LoVo (cell line): ENCODE data around the gene PPP1CB.

Experiments used
- DNase-seq: peaks from one replicate; pipeline ENCODE4 v3.0.0-alpha.2; 2016; ENCODE audit warnings: low spot score

PPP1CB gene

GRCh38 chr2:28745225-28745624, 6.4 kb upstream of the PPP1CB start:
- no peak for DNase-seq

DNA sequence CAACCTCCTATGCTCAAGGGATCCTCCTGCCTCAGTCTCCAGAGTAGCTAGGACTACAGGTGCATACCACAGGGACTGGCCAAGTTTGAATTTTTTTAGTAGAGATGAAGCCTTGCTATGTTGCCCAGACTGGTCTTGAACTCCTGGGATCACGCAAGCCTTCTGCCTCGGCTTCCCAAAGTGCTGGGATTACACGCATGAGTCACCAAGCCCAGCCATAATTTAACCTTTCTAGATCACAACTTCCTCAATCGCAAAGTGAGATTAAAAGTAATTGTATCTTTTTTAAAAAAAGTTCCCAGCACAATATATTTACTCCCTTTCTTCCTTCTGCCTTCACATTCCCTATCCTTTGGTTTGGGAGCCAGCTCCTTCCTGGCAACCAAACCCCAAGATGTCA, 5.8 kb upstream of the PPP1CB start:
- no peak for DNase-seq

GRCh38 chr2:28746429-28747111, 5.1 kb upstream of the PPP1CB start:
- no peak for DNase-seq

DNA sequence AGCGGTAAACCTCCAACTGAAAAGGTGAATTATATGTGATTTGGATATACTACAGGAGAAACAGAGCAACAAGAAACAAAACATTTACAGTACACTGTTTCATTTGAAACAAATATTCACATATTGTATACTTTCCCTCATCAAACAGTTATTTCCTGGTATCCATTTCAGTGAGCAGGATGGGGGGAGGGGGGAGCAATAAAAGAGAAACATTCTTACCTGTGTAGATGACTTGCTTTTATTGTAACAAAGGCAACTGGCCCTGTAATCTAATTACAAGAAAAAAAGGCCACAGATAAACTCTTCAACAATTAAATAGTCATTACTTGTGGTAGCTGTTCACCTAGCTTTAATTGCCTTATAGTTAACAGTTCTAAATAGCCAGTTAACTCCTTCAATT, 3.9 kb upstream of the PPP1CB start:
- DNase-seq, result no peak

DNA sequence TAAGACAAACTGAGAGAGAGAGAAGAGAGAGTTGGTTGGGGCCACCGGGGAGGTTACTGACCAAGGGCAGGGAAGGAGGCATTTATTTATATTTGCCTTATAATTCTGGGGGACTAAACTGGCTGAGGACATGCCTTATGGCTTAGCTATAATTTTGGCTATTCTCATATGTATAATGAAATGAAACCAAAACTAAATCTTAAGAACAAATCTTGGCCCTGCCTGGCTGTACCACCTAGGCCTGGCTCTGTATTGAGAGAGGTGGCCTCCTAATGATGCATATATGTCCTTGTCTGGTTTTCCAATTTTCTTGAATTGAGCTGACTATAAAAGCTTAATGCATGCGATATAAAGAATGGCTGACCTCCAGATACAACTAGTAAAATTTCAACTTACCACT, 3.5 kb upstream of the PPP1CB start:
- DNase-seq, result no peak

DNA sequence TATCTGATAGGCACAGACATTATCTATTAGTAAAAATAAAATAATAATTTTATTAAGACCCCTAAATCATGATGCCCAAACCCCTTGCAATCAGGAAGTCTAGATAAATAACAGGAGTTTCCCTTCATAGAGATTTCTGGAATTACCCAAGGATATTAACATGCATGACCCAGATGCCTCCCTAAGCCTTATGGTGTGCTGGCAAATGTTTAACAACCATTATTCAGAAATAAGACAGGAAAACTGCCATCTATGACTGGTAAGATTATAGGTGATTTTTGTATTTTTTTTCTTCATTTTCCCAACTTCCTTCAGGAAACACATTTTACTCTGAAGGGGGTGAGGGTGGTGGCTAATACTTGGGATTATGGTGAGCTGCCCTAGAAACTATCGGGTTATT, 2.7 kb upstream of the PPP1CB start:
- DNase-seq, result no peak

DNA sequence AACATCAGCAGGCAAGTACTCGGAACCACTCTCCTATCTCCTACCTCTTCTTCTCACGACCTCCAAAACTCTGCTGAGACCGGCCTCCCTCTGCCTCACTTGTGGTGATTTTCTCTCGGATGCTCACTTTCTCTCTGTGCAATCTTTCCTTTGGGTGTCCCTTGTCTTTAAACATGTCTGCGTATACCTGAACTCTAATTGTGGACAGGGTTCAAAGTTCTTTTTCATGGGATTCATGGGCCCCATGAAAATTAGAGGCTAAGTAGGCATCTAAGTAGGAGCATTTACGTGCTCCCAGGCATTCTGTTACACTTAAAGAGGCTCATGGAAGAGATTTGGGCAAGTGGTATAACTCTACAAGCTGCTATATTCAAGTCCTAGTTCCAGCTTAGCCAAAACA, 2.1 kb upstream of the PPP1CB start:
- no peak for DNase-seq

GRCh38 chr2:28750316-28751251, 1.0 kb upstream of the PPP1CB start:
- DNase-seq, result no peak

DNA sequence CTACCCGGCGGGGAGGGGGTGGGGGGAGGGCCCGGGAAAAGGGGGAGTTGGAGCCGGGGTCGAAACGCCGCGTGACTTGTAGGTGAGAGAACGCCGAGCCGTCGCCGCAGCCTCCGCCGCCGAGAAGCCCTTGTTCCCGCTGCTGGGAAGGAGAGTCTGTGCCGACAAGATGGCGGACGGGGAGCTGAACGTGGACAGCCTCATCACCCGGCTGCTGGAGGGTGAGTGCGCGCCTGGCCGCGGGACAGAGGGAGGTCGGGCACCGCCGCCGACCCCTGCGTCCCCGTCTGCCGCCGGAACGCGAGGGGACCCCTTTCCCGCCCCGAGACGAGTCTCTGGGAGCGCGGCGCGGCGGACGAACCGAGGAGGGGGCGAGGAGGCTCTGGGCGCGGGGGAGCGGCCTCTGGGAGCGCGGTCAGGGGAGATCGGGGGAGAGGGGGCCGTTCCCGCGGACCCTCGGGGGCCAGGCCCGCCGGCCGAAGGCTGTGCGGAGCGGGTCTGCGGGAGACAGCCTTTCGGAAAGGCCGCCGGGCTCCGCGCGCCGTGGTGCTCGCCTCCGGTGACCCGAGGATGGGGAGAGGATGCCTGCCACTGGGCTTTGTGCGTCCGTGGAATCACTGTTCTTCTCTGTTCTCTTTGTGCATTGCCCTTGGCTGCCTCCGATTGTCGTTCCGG, 463 bp downstream of the PPP1CB start:
- DNase-seq, result peak; percentile 7

DNA sequence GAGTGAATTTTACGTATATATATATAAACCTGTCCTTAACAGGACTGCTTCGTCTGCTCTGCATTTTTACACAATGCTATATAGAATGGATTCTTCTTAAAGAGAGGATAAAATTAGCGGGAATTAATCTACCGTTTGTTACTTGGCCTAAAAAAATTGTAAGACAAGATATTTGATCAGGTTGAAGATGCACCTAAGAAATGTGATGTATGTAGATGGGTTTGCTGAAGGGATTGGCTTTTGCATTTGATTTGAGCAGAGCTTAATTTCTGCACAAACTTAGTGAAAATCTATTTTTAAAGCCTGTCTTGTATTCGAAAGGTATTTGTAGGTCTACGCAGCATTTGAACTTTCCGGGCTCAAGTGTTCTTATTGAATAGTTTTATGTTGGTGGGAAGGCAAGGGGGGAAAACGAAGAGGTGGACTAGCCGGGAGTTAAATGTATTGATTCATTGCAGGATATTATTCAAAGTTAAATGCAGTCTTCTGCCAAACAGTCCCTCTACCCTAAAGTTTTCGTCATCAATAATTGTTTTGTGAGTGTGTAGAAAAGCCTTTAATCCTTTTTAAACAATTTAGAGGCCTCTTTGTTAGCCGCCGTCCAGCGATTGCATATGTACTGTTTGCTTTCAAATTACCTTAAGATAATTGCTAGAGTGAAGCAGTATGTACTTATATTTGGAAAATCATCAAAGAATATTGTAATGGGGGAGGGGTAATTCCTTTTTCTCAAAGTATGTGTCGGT, 1.2 kb downstream of the PPP1CB start:
- no peak for DNase-seq

DNA sequence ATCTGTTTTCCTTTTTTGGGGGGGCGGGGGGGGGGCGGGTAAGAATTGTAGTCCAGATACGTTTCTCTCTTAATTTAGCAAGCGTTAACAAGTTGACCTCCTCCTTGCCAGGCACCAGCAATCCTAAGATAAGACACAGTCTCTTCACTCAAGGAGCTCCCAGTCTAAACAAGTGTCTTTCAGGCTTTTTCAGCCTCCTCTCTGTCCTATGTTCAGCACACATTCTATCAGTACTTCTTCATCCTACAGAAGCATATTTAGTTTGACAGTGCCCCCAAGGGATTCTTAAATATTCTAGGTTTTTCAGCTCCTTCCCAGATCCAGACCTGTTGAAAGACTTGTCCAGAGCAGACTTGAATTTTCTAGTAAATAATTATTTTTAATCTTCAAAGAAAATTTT, 2.7 kb downstream of the PPP1CB start:
- DNase-seq, result no peak

- DNase-seq, result no peak
These were observed 3.8 kb downstream of the PPP1CB start for GRCh38 chr2:28755421-28755820.

GRCh38 chr2:28758459-28758858, 6.8 kb downstream of the PPP1CB start:
- no peak for DNase-seq

- DNase-seq, result no peak
These were observed 9.8 kb downstream of the PPP1CB start for GRCh38 chr2:28761420-28761819.

- DNase-seq, result no peak
These were observed 13.5 kb downstream of the PPP1CB start for GRCh38 chr2:28764909-28765711.

GRCh38 chr2:28766070-28766469, 14.4 kb downstream of the PPP1CB start:
- no peak for DNase-seq

DNA sequence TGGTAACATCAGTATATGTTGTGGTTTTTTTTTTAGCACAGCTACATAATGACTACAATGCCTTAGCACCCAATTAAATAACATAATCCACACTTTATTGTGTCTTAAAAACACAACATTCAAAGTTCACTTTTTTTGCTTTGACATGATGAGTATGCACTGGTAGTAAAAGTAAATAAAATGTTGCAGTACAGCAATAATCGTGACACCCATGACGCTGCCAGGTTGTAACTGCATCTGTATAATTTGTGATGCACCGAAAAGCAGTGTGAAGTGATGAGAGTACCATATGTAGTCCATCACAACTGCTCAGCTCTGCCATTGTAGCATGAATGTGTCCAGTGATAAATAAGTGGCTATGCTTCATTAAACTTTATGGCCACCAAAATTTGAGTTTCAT, 15.7 kb downstream of the PPP1CB start:
- DNase-seq, result no peak

DNA sequence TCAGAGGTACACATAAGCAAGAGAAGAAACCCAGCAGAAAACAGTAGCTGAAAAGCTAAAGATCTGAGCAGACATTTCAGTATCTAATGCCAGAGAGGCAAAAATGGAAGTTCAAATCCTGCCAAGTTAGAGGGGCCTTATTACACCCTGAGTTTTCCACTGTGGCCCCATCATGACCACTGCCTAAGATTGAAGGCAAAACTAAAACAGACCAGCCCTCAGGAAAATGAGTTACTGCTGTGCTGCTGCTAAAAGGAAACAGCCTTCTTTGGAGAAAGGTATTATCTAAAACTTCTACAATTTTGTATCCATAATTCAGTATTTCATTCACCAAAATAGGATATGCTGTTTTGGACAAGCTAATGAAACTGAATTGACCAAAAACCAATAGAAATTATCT, 16.8 kb downstream of the PPP1CB start:
- DNase-seq, result no peak

GRCh38 chr2:28768952-28769351, 17.3 kb downstream of the PPP1CB start:
- DNase-seq, result no peak

- DNase-seq, result no peak
These were observed 20.7 kb downstream of the PPP1CB start for GRCh38 chr2:28772351-28772750.

DNA sequence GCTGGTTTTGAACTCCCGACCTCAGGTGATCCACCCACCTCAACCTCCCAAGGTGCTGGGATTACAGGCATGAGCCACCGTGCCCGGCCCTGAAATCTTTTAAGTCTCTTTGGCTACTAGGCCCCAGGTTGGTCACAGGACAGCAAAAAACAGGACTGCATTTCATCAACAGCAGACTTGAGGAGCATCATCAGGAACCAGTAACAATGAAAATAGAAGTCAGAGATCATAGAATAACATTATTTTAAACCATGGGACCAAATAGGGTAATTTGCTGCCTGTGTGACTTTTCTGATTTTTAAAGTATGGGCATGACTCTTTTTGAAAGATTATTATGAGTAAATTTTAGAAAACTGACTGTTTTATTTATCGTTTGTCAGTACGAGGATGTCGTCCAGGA, 24.8 kb downstream of the PPP1CB start:
- DNase-seq, result no peak
